22Rv1 (cell line): ENCODE data around the gene LYPD3.

Source experiments
- H3K27ac ChIP-seq: fragments of 450-650 bp; 2 replicates; pipeline ENCODE4 v1.5.1; 2017
- CTCF ChIP-seq: fragments of 450-650 bp; IDR thresholded peaks from 2 replicates; pipeline ENCODE4 v1.5.1; 2017; ENCODE audit warnings: mild to moderate bottlenecking
- ZFX ChIP-seq: fragments of 450-650 bp; IDR thresholded peaks from 2 replicates; pipeline ENCODE4 v1.6.1; 2017; ENCODE audit warnings: antibody characterized with exemption, borderline replicate concordance

The LYPD3 gene

GRCh38 chr19:43422689-43423066 lies 42.7 kb downstream of the LYPD3 start:
- TF ChIP-seq ZFX: no peak
- TF ChIP-seq CTCF: no peak
- H3K27ac ChIP-seq: no peak overlapping the region

- no peak overlapping the region for H3K27ac ChIP-seq
- no peak for TF ChIP-seq ZFX
- TF ChIP-seq CTCF: no peak
Observed at GRCh38 chr19:43422000-43422688, 43.3 kb downstream of the LYPD3 start.

GRCh38 chr19:43420954-43421353 lies 44.5 kb downstream of the LYPD3 start:
- TF ChIP-seq CTCF: no peak
- no peak for TF ChIP-seq ZFX
- H3K27ac ChIP-seq: no peak overlapping the region

- TF ChIP-seq CTCF (no peak), ZFX (no peak)
- H3K27ac ChIP-seq: no peak overlapping the region
Observed at GRCh38 chr19:43416951-43417623, 48.3 kb downstream of the LYPD3 start.

GRCh38 chr19:43414554-43414953 lies 50.9 kb downstream of the LYPD3 start, which contains the start of gene TEX101:
Gene TEX101, plus strand, starts transcription at chr19:43414890. Its CDS starts 1,030 bp downstream, at chr19:43415920.
- H3K27ac ChIP-seq: no peak within 1 kb of the TSS

GRCh38 chr19:43412441-43412840 lies 53.0 kb downstream of the LYPD3 start:
- no peak for TF ChIP-seq CTCF
- TF ChIP-seq ZFX: no peak
- no peak overlapping the region for H3K27ac ChIP-seq

More at GRCh38 chr19:43414554-43414953, 50.9 kb downstream of the LYPD3 start, which contains the start of gene TEX101:
- TF ChIP-seq ZFX (no peak), CTCF (no peak)
